ACC112 (cell line): Measurements from ENCODE around the gene HINFP.
A peak's percentile ranks its signal among the peaks of the same experiment; 100 is the strongest.

Source experiments
- H2AFZ ChIP-seq: fragments of 200-600 bp; sonication (generic); one replicate; pipeline ENCODE4 v1.6.0; 2017; ENCODE audit warnings: antibody characterized with exemption, low read length; ENCODE audit not compliant: unreplicated experiment
- H3K27ac ChIP-seq: fragments of 200-600 bp; sonication (generic); 2 replicates; pipeline ENCODE4 v1.5.1; 2014; ENCODE audit warnings: low read depth, mild to moderate bottlenecking, antibody characterized with exemption, low read length, moderate library complexity
- H3K27me3 ChIP-seq: fragments of 200-600 bp; sonication (generic); 2 replicates; pipeline ENCODE4 v1.6.1; 2014; ENCODE audit warnings: mild to moderate bottlenecking, antibody characterized with exemption, low read length, moderate library complexity, mixed read lengths; ENCODE audit not compliant: insufficient read depth
- H3K36me3 ChIP-seq: fragments of 200-600 bp; sonication (generic); 2 replicates; pipeline ENCODE4 v1.6.1; 2016; ENCODE audit warnings: mild to moderate bottlenecking, antibody characterized with exemption, low read length, moderate library complexity, mixed read lengths; ENCODE audit not compliant: insufficient read depth
- H3K4me1 ChIP-seq: fragments of 200-600 bp; sonication (generic); one replicate; pipeline ENCODE4 v1.6.1; 2016; ENCODE audit warnings: low read length, mixed read lengths; ENCODE audit not compliant: insufficient read depth, unreplicated experiment, control insufficient read depth
- H3K4me3 ChIP-seq: fragments of 200-600 bp; sonication (generic); 2 replicates; pipeline ENCODE4 v1.5.1; 2014; ENCODE audit warnings: mild to moderate bottlenecking, low read depth, low read length
- H3K79me2 ChIP-seq: fragments of 200-600 bp; sonication (generic); one replicate; pipeline ENCODE4 v1.6.0; 2016; ENCODE audit warnings: low read length; ENCODE audit not compliant: control insufficient read depth, unreplicated experiment, insufficient read depth

The HINFP gene

GRCh38 chr11:119121008-119121810, at the start of gene HINFP:
Gene HINFP (plus strand): TSS chr11:119121580. CDS start chr11:119126945, 5,365 bp downstream.
- Histone ChIP-seq H3K36me3 (no peaks in the 10 kb centered on the region), H2AFZ (peak within 1 kb of the TSS; percentile 78), H3K79me2 (peaks cover 19% of the 10 kb centered on the region), H3K27ac (peak within 1 kb of the TSS; percentile 19), H3K4me3 (peak within 1 kb of the TSS; percentile 98), H3K27me3 (no peaks in the 10 kb centered on the region), H3K4me1 (peaks cover 9% of the 10 kb centered on the region)

- no peak overlapping the region for H2AFZ ChIP-seq
- no peaks in the 10 kb centered on the region for H3K27me3 ChIP-seq
- no peaks in the 10 kb centered on the region for H3K79me2 ChIP-seq
- H3K4me1 ChIP-seq: no peaks in the 10 kb centered on the region
- H3K27ac ChIP-seq: no peak overlapping the region
- H3K4me3 ChIP-seq: no peak overlapping the region
- peaks cover 25% of the 10 kb centered on the region; the same call in 1 of the 2 replicates for H3K36me3 ChIP-seq
Observed at GRCh38 chr11:119077839-119078238, 43.5 kb upstream of the HINFP start.

GRCh38 chr11:119078675-119079420, 42.5 kb upstream of the HINFP start:
- Histone ChIP-seq H3K27ac (no peak overlapping the region), H3K4me3 (no peak overlapping the region), H2AFZ (no peak overlapping the region), H3K4me1 (no peaks in the 10 kb centered on the region), H3K36me3 (peaks cover 15% of the 10 kb centered on the region; the same call in 1 of the 2 replicates), H3K27me3 (no peaks in the 10 kb centered on the region), H3K79me2 (no peaks in the 10 kb centered on the region)

- no peak overlapping the region for H3K4me3 ChIP-seq
- peaks cover 9% of the 10 kb centered on the region for H3K79me2 ChIP-seq
- H3K27me3 ChIP-seq: no peaks in the 10 kb centered on the region
- H3K36me3 ChIP-seq: peaks cover 14% of the 10 kb centered on the region; the same call in 1 of the 2 replicates
- peaks cover 8% of the 10 kb centered on the region for H3K4me1 ChIP-seq
- no peak overlapping the region for H3K27ac ChIP-seq
- no peak overlapping the region for H2AFZ ChIP-seq
Observed at GRCh38 chr11:119081682-119082260, 39.6 kb upstream of the HINFP start.

- H3K4me1 ChIP-seq: peaks cover 14% of the 10 kb centered on the region
- peak within 1 kb of the TSS; percentile 76 for H3K27ac ChIP-seq
- H3K79me2 ChIP-seq: peaks cover 9% of the 10 kb centered on the region
- peak within 1 kb of the TSS; percentile 93 for H3K4me3 ChIP-seq
- H3K36me3 ChIP-seq: peaks cover 4% of the 10 kb centered on the region; the same call in 1 of the 2 replicates
- H3K27me3 ChIP-seq: no peaks in the 10 kb centered on the region
- peak within 1 kb of the TSS; percentile 87 for H2AFZ ChIP-seq
Observed at GRCh38 chr11:119084663-119085436, 36.5 kb upstream of the HINFP start, which contains the start of gene HMBS. Gene HMBS (plus strand): TSS chr11:119084881. CDS start chr11:119085034, 153 bp downstream.

GRCh38 chr11:119085437-119085847, 35.9 kb upstream of the HINFP start:
- Histone ChIP-seq H3K4me3 (peak overlapping the region; percentile 93), H2AFZ (peak overlapping the region; percentile 84), H3K4me1 (peaks cover 14% of the 10 kb centered on the region), H3K36me3 (peaks cover 4% of the 10 kb centered on the region; the same call in 1 of the 2 replicates), H3K79me2 (peaks cover 9% of the 10 kb centered on the region), H3K27ac (peak overlapping the region; percentile 76; the same call in 1 of the 2 replicates), H3K27me3 (no peaks in the 10 kb centered on the region)

GRCh38 chr11:119087123-119087522, 34.3 kb upstream of the HINFP start:
- H3K79me2 ChIP-seq: peaks cover 12% of the 10 kb centered on the region
- H3K4me1 ChIP-seq: peaks cover 15% of the 10 kb centered on the region
- H3K27ac ChIP-seq: no peak overlapping the region
- H3K36me3 ChIP-seq: peaks cover under 1% of the 10 kb centered on the region; the same call in 1 of the 2 replicates
- H3K4me3 ChIP-seq: no peak overlapping the region
- H3K27me3 ChIP-seq: no peaks in the 10 kb centered on the region
- H2AFZ ChIP-seq: no peak overlapping the region

GRCh38 chr11:119087747-119088241, 33.6 kb upstream of the HINFP start:
- Histone ChIP-seq H3K27ac (no peak overlapping the region), H3K4me1 (peaks cover 22% of the 10 kb centered on the region), H3K4me3 (no peak overlapping the region), H2AFZ (no peak overlapping the region), H3K79me2 (peaks cover 19% of the 10 kb centered on the region), H3K27me3 (no peaks in the 10 kb centered on the region), H3K36me3 (no peaks in the 10 kb centered on the region)

- no peaks in the 10 kb centered on the region for H3K27me3 ChIP-seq
- peaks cover 28% of the 10 kb centered on the region for H3K4me1 ChIP-seq
- peaks cover 25% of the 10 kb centered on the region for H3K79me2 ChIP-seq
- H3K4me3 ChIP-seq: no peak overlapping the region
- peaks cover 5% of the 10 kb centered on the region; the same call in 1 of the 2 replicates for H3K36me3 ChIP-seq
- no peak overlapping the region for H3K27ac ChIP-seq
- no peak overlapping the region for H2AFZ ChIP-seq
Observed at GRCh38 chr11:119088406-119088805, 33.0 kb upstream of the HINFP start.
